NCI-H2227 (cell line): ENCODE results near the gene PDHX.
"Not testable (repeated sequence)": the region's sequence is repeated elsewhere in the genome, so short reads cannot be mapped to it uniquely, and the experiment has no call there.

Experiments used
- DNase-seq: peaks from one replicate; lab custom pipeline; 2025; ENCODE audit not compliant: unreplicated experiment; lab: John Stamatoyannopoulos, UW

PDHX gene

GRCh38 chr11:34916015-34916842 is at the start of gene PDHX, which contains the start of gene APIP:
Gene PDHX (plus strand): TSS chr11:34916618. CDS start chr11:34916656, 38 bp downstream.
Gene APIP (minus strand): TSS chr11:34916379. CDS start chr11:34916284, 95 bp downstream.
- DNase-seq = peak; percentile 99

- DNase-seq = no peak
Measured at GRCh38 chr11:34869425-34869824, 47.0 kb upstream of the PDHX start.

- no peak for DNase-seq
Measured at GRCh38 chr11:34870548-34871196, 45.7 kb upstream of the PDHX start.

GRCh38 chr11:34874202-34874601 is 42.2 kb upstream of the PDHX start:
- no peak for DNase-seq

GRCh38 chr11:34877375-34877975 is 38.9 kb upstream of the PDHX start:
- DNase-seq = no peak

- no peak for DNase-seq
Measured at GRCh38 chr11:34881900-34882299, 34.5 kb upstream of the PDHX start.

- DNase-seq = no peak
Measured at GRCh38 chr11:34886609-34887008, 29.8 kb upstream of the PDHX start.

GRCh38 chr11:34887260-34887659 is 29.2 kb upstream of the PDHX start:
- DNase-seq = no peak

GRCh38 chr11:34890089-34890488 is 26.3 kb upstream of the PDHX start:
- DNase-seq = no peak

- peak; percentile 69 for DNase-seq
Measured at GRCh38 chr11:34890812-34891211, 25.6 kb upstream of the PDHX start.

GRCh38 chr11:34891611-34892010 is 24.8 kb upstream of the PDHX start:
- DNase-seq = no peak

- no peak for DNase-seq
Measured at GRCh38 chr11:34893416-34893815, 23.0 kb upstream of the PDHX start.

GRCh38 chr11:34896191-34896590 is 20.2 kb upstream of the PDHX start:
- not testable (repeated sequence) for DNase-seq

- no peak for DNase-seq
Measured at GRCh38 chr11:34897171-34897870, 19.1 kb upstream of the PDHX start.

GRCh38 chr11:34898474-34898873 is 17.9 kb upstream of the PDHX start:
- DNase-seq = no peak

GRCh38 chr11:34899633-34900016 is 16.8 kb upstream of the PDHX start:
- no peak for DNase-seq

- no peak for DNase-seq
Measured at GRCh38 chr11:34904421-34904955, 11.9 kb upstream of the PDHX start.

GRCh38 chr11:34905666-34906065 is 10.8 kb upstream of the PDHX start:
- no peak for DNase-seq

GRCh38 chr11:34907934-34908593 is 8.4 kb upstream of the PDHX start:
- DNase-seq = no peak

GRCh38 chr11:34909415-34909814 is 7.0 kb upstream of the PDHX start:
- no peak for DNase-seq

- DNase-seq = no peak
Measured at GRCh38 chr11:34909955-34910354, 6.5 kb upstream of the PDHX start.
